GM20431 (cell line): ENCODE data around the gene MAML3.

ENCODE experiments used
- in situ Hi-C: fragments of 300-500 bp; cut with MseI, MboI; formaldehyde crosslinking; loops from one replicate; pipeline ENCODE4 v1.15.0; 2020; ENCODE audit warnings: low sequenced_read_pairs; ENCODE audit not compliant: unreplicated experiment

MAML3 gene

GRCh38 chr4:139840773-139841172 is 313.2 kb downstream of the MAML3 start:
- in situ Hi-C loops, result no loop called here

DNA sequence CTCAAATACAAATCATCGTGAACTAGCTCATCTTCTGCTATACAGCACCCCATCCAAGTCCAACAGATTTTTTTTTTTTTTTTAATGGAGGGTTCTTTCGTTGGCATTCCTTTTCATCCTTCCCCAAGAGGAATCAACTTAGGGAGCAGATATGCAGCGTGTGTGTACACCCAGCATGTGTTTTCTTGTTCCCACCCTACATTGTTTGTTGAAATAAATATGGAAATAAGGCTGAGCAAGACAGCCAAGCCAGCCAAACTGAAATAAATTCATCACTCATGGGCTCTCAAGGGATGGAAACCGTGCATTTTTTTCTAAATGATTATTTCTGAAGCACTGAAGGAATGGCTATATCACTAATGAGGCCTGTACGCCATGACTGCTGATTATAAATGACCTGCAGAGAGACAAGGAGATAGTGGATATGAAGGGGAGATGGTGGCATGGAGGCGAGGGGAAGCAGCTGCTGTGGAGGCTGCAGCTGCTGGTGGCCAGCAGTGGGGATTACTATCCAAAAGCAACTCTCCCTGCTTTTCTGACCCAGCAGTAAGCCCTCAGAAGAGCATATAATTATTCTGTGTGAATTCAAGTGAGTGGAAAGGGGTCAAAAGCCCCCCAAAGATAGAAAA is 314.5 kb downstream of the MAML3 start:
- in situ Hi-C loops, result no loop called here

DNA sequence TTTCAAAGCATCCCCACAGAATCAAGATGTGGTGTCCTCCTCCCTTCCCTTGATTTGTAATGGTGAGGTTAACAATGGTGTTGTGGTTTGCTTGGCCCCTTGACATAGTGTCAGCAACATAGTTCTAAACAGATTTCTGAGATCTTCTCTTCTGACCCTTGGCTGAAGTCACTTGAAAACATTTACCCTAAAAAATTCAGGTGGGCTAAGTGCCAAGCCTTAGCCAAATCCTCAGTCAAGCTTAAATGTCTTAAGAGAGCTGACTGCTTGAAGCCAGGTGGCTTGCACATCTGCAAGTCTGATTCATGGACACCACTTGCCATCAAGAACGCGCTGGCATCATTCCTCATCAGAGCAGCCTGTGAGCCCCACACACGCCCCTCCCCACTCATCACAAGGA is 315.2 kb downstream of the MAML3 start:
- in situ Hi-C loops, result no loop called here

DNA sequence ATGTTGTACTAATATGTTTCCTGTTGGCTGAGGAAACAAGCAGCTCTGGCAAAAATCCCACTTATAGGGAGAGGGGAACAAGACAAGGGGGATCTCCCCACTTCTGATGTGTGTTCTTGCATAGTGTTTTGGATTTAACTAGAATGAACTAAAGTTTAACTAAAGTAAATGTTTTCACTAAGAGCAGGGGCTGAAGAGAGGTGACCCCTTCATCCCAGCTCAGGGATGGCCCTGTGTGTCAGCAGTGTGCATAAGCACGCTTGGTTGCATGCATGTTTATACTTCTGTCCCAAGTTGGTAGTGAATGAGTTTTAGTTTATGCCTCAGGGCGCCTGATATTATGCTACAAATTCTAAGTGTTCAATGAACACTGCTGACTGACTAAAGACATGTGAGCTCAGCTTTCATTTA is 319.0 kb downstream of the MAML3 start:
- in situ Hi-C loops, result no loop called here

- in situ Hi-C loops, result no loop called here
These were observed 319.7 kb downstream of the MAML3 start for GRCh38 chr4:139834226-139834662.

DNA sequence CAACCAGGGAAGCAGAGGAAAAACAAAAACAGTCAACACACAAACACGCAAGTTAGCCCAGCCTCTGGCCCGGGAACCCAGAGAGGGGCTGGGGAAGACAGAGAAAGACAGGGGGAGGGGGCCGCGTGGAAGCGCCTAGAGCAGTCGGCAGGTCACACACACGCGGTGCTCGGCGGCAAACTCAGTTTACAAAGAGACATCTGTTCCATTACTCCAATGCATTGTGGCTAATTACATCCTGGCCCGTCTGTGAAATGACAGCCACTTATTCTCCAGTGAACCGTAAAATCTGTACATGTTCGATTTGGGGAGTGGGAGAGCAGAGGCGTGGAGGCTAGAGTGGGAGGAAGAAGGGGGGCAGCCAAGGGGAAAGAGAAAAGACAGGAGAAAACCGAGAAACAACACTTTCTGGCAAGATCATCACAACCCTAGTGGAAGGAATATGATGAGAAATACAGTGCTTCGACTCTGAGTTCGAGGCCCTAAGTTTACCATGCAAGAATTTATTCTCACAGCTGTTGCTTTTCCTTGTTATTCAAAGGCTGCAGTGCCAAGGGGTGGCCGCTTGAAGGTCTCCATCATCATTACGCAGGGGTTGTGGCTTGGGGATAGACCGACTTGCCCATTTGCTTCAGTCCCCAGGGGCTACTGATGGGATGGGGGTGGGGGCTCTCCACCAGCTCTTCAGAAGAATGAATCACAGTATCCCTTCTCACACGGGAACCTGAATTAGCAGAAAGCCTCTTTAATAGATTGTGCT is 320.7 kb downstream of the MAML3 start:
- in situ Hi-C loops, result no loop called here

DNA sequence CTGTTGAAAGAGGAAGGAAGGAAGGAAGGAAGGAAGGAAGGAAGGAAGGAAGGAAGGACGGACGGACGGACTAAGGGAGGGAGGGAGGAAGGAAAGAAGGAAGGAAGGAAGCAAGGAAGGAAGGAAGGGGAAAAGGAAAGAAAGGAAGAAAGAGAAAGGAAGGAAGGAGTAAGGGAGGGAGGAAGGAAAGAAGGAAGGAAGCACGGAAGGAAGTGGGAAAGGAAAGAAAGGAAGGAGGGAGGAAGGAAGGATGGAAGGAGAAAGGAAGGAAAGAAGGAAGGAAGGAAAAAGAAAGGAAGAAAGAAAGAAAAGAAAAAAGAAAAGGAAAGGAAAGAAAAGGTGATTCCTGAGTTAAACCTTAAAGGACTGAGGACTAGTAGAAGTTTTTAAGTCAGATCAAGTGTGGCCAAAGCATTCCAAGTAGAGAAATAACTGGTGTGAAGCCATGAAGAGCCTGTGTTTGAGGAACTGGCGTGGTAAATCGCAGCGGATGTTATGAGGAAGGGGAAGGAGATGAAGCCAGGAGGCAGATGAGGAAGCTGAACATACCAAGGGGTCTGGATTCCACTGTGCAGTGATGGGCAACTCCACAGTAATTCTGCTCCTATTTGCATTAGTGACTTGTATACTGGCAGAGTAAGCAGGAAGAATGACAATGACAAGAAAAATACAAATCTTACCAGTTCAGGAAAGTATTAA is 324.9 kb downstream of the MAML3 start:
- in situ Hi-C loops, result no loop called here

DNA sequence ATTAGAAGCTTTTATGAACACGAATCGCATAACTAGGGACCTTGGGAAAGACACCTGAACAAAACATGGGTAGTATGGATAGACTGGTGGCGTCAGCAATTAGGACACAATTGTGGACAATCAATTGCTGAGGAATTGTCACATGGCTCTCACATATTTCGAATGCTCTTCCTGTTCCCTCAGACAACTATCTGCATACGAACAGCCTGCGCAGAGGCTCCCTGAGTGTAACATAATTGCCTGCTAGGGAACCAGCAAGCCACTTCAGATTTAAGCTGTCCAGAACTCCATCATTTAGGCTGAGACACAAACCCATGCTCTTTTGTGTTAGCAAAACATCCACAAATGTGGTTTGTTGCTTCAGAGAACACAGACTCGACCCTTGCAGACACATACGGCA is 327.6 kb downstream of the MAML3 start:
- in situ Hi-C loops, result no loop called here

GRCh38 chr4:139825523-139826014 is 328.4 kb downstream of the MAML3 start:
- in situ Hi-C loops, result no loop called here

DNA sequence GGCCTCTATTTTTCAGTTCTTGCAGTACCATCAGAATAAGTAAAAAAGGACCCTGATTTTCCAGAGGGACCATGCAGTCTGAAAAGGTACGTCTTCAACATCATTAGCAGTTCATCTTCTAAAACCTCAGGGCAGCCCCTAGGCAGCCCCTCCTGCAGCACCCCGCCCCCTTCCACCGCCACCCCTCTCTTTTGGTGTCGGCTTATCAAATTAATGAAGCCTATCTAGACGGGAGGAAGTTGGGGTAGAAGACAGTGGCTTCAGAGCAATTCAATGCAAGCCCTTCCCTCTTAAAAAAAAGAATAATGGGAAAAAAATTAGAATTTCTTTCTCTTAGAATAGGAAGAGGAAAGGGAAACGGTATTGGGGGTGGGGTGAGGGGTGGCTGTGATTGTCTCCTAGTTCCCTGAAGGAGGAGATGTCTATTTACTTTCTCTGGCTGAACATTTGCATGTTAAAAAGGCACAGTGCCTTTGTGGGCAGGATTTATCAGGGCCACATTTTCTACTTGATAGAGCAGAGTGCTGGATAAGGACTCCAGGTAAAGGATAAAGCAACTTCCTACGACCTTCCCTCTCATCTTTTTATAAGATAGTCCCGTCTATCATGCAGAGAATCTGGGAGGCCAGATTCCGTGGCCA is 329.0 kb downstream of the MAML3 start:
- in situ Hi-C loops, result no loop called here

DNA sequence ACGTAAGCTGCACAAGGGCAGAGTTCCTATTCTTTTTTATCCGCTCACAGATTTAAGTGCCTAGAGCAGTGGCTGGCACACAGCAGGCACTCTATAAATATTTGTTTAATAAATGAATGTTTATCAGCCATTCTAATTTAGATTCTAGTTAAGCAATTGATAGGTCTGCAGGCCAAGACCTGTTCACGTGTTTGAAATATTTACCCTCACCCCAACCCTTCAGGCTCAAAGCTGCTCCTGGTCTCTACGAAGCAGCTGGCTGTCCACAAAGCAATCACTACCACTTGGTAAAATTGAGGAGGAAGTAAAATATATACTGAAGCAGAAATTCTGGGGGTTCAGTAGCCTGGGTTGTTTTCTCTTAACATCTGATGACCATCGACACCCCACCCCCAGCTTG is 330.2 kb downstream of the MAML3 start:
- in situ Hi-C loops, result no loop called here

DNA sequence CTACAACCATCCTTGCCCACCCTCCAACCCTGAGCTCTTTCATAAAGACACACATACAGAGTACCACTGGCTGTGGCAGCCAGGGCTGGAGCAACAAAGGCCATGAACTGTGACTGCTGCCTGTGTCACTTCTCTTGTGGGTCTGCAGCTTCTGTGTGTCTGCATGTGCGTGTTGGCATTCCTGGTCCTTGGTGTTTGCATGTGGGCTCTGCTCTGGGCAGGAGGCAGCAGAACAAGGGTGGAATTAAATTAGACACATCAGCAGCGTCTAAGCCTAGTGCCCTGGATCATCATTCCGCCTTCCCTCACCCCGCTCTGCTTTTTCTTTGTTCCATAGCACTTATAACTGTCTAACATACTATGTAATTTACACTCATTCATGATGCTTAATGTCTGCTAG is 330.6 kb downstream of the MAML3 start:
- in situ Hi-C loops, result no loop called here

DNA sequence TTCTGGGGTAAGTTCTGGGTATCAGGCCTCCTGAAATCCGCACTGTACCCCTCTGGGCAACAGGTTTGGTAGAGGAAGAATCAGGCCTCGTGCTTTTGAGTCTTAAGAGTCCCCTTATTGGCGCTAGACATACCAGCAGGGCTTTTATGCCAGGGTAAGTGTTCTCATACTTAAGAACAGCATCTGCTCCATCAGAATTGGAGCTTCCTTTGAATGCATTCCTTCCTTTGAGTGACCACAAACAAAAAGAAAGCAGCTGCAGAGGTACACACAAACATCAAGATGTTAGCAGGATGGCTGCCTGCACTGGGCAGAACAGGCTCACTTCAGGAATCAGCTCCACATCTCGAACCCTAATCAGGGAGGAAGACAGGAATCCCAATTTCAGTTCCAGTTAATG is 331.6 kb downstream of the MAML3 start:
- in situ Hi-C loops, result no loop called here

DNA sequence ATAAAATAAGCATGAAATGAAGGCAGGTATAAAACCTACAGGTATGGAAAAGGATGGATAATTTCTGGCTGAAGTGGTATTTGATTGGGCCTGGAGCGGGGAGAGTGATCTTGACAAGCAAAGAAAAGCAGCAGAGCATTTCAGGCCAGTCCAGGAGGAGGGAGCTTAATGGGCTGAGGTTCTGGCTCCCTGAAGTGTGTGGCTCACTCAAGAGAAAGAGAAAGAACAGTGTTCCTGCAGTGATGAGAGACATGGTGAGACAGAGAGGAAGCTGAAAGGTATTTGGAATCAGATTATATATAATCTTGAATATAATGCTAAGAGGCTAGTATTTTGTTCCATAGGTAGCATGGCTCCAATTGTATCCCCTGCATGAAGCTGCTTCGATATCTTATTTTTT is 334.9 kb downstream of the MAML3 start:
- in situ Hi-C loops, result no loop called here

DNA sequence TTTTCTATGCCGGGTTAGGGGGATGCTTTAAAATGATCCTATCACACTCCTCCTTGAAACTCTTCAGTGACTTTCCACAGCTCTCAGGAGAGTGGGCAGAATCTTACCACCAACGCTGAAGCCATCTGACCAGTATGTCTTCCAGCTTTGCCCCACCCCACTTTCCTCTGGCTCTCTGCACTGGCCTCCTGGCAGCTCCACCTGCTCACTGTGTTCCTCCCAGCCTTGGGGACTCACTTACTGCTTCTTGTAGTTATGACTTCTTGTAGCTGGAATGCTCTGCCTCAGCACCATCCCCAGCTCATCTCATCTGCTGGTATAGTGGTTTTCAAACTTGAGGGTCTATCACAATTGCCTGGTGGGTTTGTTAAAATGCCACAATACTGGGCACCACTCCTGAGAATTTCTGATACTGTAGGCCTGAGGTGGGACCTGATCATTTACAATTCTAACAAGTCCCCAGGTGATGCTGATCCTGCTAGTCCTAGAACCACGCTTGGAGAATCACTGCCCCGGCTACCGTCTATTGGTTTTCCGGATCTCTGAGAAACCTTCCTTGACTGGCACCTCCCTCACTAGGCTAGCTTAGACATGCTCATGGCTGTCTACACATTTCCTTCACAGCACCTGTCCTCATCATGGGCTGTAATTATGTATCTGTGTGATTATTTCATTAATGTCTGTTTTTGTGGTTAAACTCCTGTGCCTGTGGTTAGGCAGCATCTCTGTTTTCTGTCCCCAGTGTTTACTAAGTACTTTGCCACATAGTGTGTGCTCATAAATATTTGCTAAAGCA is 336.1 kb downstream of the MAML3 start:
- in situ Hi-C loops, result no loop called here

GRCh38 chr4:139816856-139817255 is 337.1 kb downstream of the MAML3 start:
- in situ Hi-C loops, result no loop called here

DNA sequence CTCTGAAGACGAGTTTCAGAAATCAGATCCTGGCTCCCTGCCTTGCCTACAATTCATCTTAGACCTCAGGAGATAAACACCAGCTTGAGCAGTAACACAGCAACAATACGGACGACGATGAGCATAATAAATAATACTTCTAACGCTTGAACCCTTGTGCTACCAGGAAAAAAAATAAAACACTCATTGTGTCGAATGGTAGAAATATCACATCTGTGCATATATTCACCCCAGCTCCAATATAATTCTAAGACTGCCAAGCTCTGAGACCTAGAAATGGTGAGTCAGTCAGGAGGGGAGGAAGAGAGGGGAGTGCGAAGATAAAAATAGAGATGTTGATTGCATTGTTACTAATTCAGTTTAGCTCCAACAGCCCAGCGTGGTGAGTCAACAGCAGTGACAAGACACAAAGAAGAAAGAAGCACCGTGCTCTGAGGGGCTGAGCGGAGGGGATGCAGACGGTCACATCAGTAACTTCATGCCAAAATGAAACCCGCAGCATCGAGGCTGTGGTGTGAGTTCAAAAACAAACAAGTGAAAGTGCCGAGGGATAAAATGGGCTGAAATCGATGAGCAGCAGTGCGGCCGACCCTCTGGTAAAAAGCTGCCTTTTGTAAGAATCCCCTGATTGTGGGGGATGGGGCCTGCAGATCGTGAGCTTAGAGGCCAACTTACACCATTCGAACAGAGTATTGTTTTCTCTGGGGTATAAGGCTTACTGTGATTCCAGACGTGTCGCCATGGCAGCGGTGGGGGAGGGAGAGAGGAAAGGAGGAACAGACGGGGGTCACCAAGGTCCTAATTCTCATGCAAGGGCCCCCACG is 338.0 kb downstream of the MAML3 start:
- in situ Hi-C loops, result no loop called here

- in situ Hi-C loops, result no loop called here
These were observed 339.5 kb downstream of the MAML3 start for GRCh38 chr4:139814323-139815015.
